Ishikawa (cell line): ENCODE measurements around the gene ECPAS.
A peak's percentile ranks its signal among the peaks of the same experiment; 100 is the strongest.

ENCODE experiments used
- CEBPB ChIP-seq: IDR thresholded peaks from 2 replicates; pipeline ENCODE4 v1.6.1; 2012
- EP300 ChIP-seq: IDR thresholded peaks from 2 replicates; pipeline ENCODE4 v1.6.1; 2012; ENCODE audit warnings: borderline replicate concordance
- MAX ChIP-seq: IDR thresholded peaks from 2 replicates; pipeline ENCODE4 v1.6.1; 2012
- NFIC ChIP-seq: IDR thresholded peaks from 2 replicates; pipeline ENCODE4 v1.6.1; 2012
- RAD21 ChIP-seq: IDR thresholded peaks from 2 replicates; pipeline ENCODE4 v1.6.1; 2012; ENCODE audit warnings: low read depth
- REST ChIP-seq: IDR thresholded peaks from 2 replicates; pipeline ENCODE4 v1.6.1; 2012; ENCODE audit warnings: low read depth, mild to moderate bottlenecking
- YY1 ChIP-seq: IDR thresholded peaks from 2 replicates; pipeline ENCODE4 v1.6.1; 2012; ENCODE audit warnings: low read depth

GRCh38 chr9:111533099-111533790 is 49.1 kb upstream of the ECPAS start:
- no peak for TF ChIP-seq RAD21
- TF ChIP-seq MAX = no peak
- TF ChIP-seq YY1 = no peak
- no peak for TF ChIP-seq REST
- TF ChIP-seq CEBPB = peak; percentile 26; the same call in 1 of the 2 replicates
- TF ChIP-seq NFIC = no peak
- no peak for TF ChIP-seq EP300
